IMR-90 (cell line): ENCODE results near the gene CECR2. TPM values are rescaled to one million over a fixed set of nuclear protein-coding genes. Genes with fewer than 3 reads are reported as not detected.

ENCODE experiments used
- ATAC-seq: fragments of 200-7000 bp; cut with Tn5 transposase; 2 replicates; pipeline ENCODE4 v1.9.1; 2020; ENCODE audit warnings: low read depth, mild to moderate bottlenecking, moderate library complexity
- BruUV-seq: library from RNA; stranded (reverse); fragments of 400-500 nt; replicated peaks from 2 replicates; lab custom pipeline; 2021; lab: Mats Ljungman, UMichigan
- CTCF ChIA-PET: fragments of 300-600 bp; formaldehyde crosslinking; extraction: SDS; loops from one replicate; lab custom pipeline; 2021; ENCODE audit warnings: antibody characterized with exemption; lab: Yijun Ruan, JAX
- POLR2A ChIA-PET: fragments of 300-600 bp; sonication (Branson Sonifier 250); formaldehyde crosslinking; loops from one replicate; lab custom pipeline; 2022; ENCODE audit warnings: antibody characterized with exemption; ENCODE audit not compliant: unreplicated experiment; lab: Charles Lee
- DNase-seq: peaks from one replicate; pipeline ENCODE4 v3.0.0; 2013
- H2AFZ ChIP-seq: replicated peaks from 2 replicates; pipeline ENCODE3; 2013; ENCODE audit warnings: low read length, mild to moderate bottlenecking; ENCODE audit not compliant: poor library complexity
- H2AK5ac ChIP-seq: 2 replicates; pipeline ENCODE4 v1.6.1; 2013; ENCODE audit warnings: low read depth, low read length, inconsistent platforms
- H2AK9ac ChIP-seq: replicated peaks from 2 replicates; pipeline ENCODE3; 2013; ENCODE audit warnings: mild to moderate bottlenecking, low read depth, low read length, moderate library complexity; ENCODE audit not compliant: poor library complexity
- H2BK120ac ChIP-seq: 2 replicates; pipeline ENCODE4 v1.6.1; 2013; ENCODE audit warnings: low read depth, low read length, inconsistent platforms
- H2BK15ac ChIP-seq: 3 replicates; pipeline ENCODE4 v1.6.1; 2013; ENCODE audit warnings: low read depth, low read length, inconsistent platforms
- H2BK20ac ChIP-seq: 2 replicates; pipeline ENCODE4 v1.6.1; 2013; ENCODE audit warnings: low read depth, mild to moderate bottlenecking, inconsistent platforms, low read length, moderate library complexity
- H2BK5ac ChIP-seq: 2 replicates; pipeline ENCODE4 v1.6.1; 2013; ENCODE audit warnings: mild to moderate bottlenecking, low read depth, low read length, inconsistent platforms; ENCODE audit not compliant: poor library complexity, severe bottlenecking
- H3K14ac ChIP-seq: replicated peaks from 2 replicates; pipeline ENCODE4 v1.6.1; 2013; ENCODE audit warnings: low read depth, low read length, inconsistent platforms
- H3K18ac ChIP-seq: 2 replicates; pipeline ENCODE4 v1.6.1; 2013; ENCODE audit warnings: low read depth, low read length, control low read depth
- H3K23ac ChIP-seq: 2 replicates; pipeline ENCODE4 v1.6.1; 2013; ENCODE audit warnings: low read depth, low read length, inconsistent platforms
- H3K27ac ChIP-seq: 2 replicates; pipeline ENCODE4 v1.5.1; 2013; ENCODE audit warnings: mild to moderate bottlenecking, control low read depth, low read length; ENCODE audit not compliant: insufficient read depth
- H3K27me3 ChIP-seq: 2 replicates; pipeline ENCODE4 v1.6.1; 2013; ENCODE audit warnings: low read length; ENCODE audit not compliant: control insufficient read depth, insufficient read depth
- H3K36me3 ChIP-seq: 2 replicates; pipeline ENCODE4 v1.6.1; 2013; ENCODE audit warnings: low read length, mixed read lengths; ENCODE audit not compliant: control insufficient read depth, insufficient read depth
- H3K4ac ChIP-seq: 2 replicates; pipeline ENCODE4 v1.6.1; 2013; ENCODE audit warnings: low read depth, low read length, inconsistent platforms
- H3K4me1 ChIP-seq: 2 replicates; pipeline ENCODE4 v1.6.1; 2013; ENCODE audit warnings: low read length, mixed read lengths; ENCODE audit not compliant: control insufficient read depth, insufficient read depth
- H3K4me2 ChIP-seq: 2 replicates; pipeline ENCODE4 v1.6.1; 2013; ENCODE audit warnings: low read depth, mild to moderate bottlenecking, control low read depth, low read length, moderate library complexity
- H3K4me3 ChIP-seq: 2 replicates; pipeline ENCODE4 v1.5.1; 2013; ENCODE audit warnings: low read depth, mild to moderate bottlenecking, control low read depth, low read length, moderate library complexity; ENCODE audit not compliant: insufficient read depth
- H3K56ac ChIP-seq: 2 replicates; pipeline ENCODE4 v1.6.1; 2013; ENCODE audit warnings: low read length, inconsistent platforms; ENCODE audit not compliant: insufficient read depth; ENCODE audit errors: extremely low read depth
- H3K79me1 ChIP-seq, 2 experiments: 2 replicates each; pipeline ENCODE4 v1.6.1; 2013; ENCODE audit warnings: low read length in 2 of 2, inconsistent platforms in 1 of 2, low read depth in 1 of 2
- H3K9ac ChIP-seq: 2 replicates; pipeline ENCODE4 v1.6.1; 2013; ENCODE audit warnings: low read depth, low read length, control low read depth
- H3K9me1 ChIP-seq: 2 replicates; pipeline ENCODE4 v1.6.1; 2013; ENCODE audit warnings: low read length, inconsistent platforms; ENCODE audit not compliant: insufficient read depth
- H3K9me3 ChIP-seq: 2 replicates; pipeline ENCODE4 v1.6.1; 2013; ENCODE audit warnings: low read length; ENCODE audit not compliant: control insufficient read depth, insufficient read depth
- H4K20me1 ChIP-seq: 2 replicates; pipeline ENCODE4 v1.6.1; 2013; ENCODE audit warnings: low read length, inconsistent platforms; ENCODE audit not compliant: insufficient read depth
- H4K5ac ChIP-seq: 2 replicates; pipeline ENCODE4 v1.6.1; 2013; ENCODE audit warnings: mild to moderate bottlenecking, low read depth, low read length, control low read depth
- H4K8ac ChIP-seq, 2 experiments: 2 replicates each; pipeline ENCODE4 v1.6.1; 2013; ENCODE audit warnings: low read depth in 2 of 2, low read length in 2 of 2, control low read depth in 1 of 2, inconsistent platforms in 1 of 2
- H4K91ac ChIP-seq: 2 replicates; pipeline ENCODE4 v1.6.1; 2013; ENCODE audit warnings: low read depth, low read length, inconsistent platforms; ENCODE audit not compliant: insufficient read depth
- CTCF ChIP-seq: conservative IDR thresholded peaks from 2 replicates; pipeline ENCODE4 v1.5.1; 2012; ENCODE audit warnings: mild to moderate bottlenecking, low read depth, low read length, improper control_type of control experiment
- MAZ ChIP-seq: IDR thresholded peaks from 2 replicates; pipeline ENCODE4 v1.6.1; 2012; ENCODE audit warnings: low read depth, mild to moderate bottlenecking, low read length, improper control_type of control experiment, moderate library complexity, borderline replicate concordance
- RAD21 ChIP-seq: IDR thresholded peaks from 2 replicates; pipeline ENCODE4 v1.6.1; 2012; ENCODE audit warnings: low read length, improper control_type of control experiment
- SMC3 ChIP-seq: fragments of 150-350 bp; IDR thresholded peaks from 2 replicates; pipeline ENCODE4 v1.6.1; 2016; ENCODE audit warnings: low read depth, mild to moderate bottlenecking, antibody characterized with exemption, low read length, moderate library complexity
- WGBS, 2 experiments: methylation state at CpG; one replicate each; pipeline versions ENCODE4 v1.1.5 to v1.1.7; 2013; ENCODE audit warnings: missing lambda C conversion rate in 2 of 2; ENCODE audit not compliant: insufficient read length in 1 of 2; ENCODE audit errors: extremely low coverage in 2 of 2; 5-methylcytosine and 5-hydroxymethylcytosine counted together
- dilution Hi-C: fragments of 300-500 bp; cut with HindIII; formaldehyde crosslinking; loops from one replicate; pipeline ENCODE4 v1.14.3; 2018; ENCODE audit warnings: low sequenced_read_pairs; ENCODE audit not compliant: unreplicated experiment
- in situ Hi-C: fragments of 300-500 bp; cut with MboI; formaldehyde crosslinking; loops from 3 replicates; pipeline ENCODE4 v1.14.3; 2019; ENCODE audit warnings: low sequenced_read_pairs, inconsistent platforms, mixed read lengths
- intact Hi-C: fragments of 100-400 bp; cut with micrococcal nuclease; formaldehyde crosslinking; loops from 2 replicates; pipeline ENCODE4 v1.10.0; 2022
- polyA plus RNA-seq, 3 experiments: library from polyadenylated mRNA; depleted of rRNA; stranded (reverse); fragments of >200 nt; gene quantifications; 2 replicates each; pipeline ENCODE4 v1.2.3, GENCODE V29; 2012; ENCODE audit warnings: low replicate concordance in 1 of 3
- total RNA-seq: library from RNA; depleted of rRNA; stranded (reverse); fragments of >200 nt; gene quantifications from 2 replicates; pipeline ENCODE4 v1.2.3, GENCODE V29; 2012

The CECR2 gene
- total and polyA plus RNA-seq, 2 of the 4 experiments (the other 2 are of a cell fraction) = under 0.01 TPM; not detected in 1

GRCh38 chr22:17501679-17502285, 132.5 kb downstream of the CECR2 start:
- WGBS, 2 experiments = no CpG with 5 or more reads among the region's 12 CpGs
- H3K4me2 ChIP-seq = no peak overlapping the region
- H2AFZ ChIP-seq = no peak overlapping the region
- H3K4me3 ChIP-seq = no peak overlapping the region
- H3K9me1 ChIP-seq = no peaks in the 10 kb centered on the region
- BruUV-seq = no TSS peak
- no peak overlapping the region for H2BK20ac ChIP-seq
- H2BK15ac ChIP-seq = no peak overlapping the region
- no peak overlapping the region for H3K18ac ChIP-seq
- H4K8ac ChIP-seq = no peak overlapping the region
- intact Hi-C loops = loop anchor here (1.0 to 10.0 kb wide), 4 partner anchors 63 to 585 kb away; partner anchors contain the start of gene SLC25A18
- H4K91ac ChIP-seq = no peak overlapping the region
- no peak overlapping the region for H3K4ac ChIP-seq
- no peak overlapping the region for H2AK9ac ChIP-seq
- ChIA-PET POLR2A (no interaction called here), CTCF (interaction anchor here (0.5 to 1.7 kb wide), 14 partner anchors 8 to 443 kb away, joined by 3 to 18 read pairs (median 3); no protein-coding TSS in a partner anchor)
- no peak overlapping the region for H3K23ac ChIP-seq
- H3K27me3 ChIP-seq = no peaks in the 10 kb centered on the region; the same call in none of the 2 replicates
- no peak overlapping the region for H2AK5ac ChIP-seq
- no peak overlapping the region for H2BK120ac ChIP-seq
- peak; percentile 93 for ATAC-seq
- H3K9ac ChIP-seq = no peak overlapping the region
- peak; percentile 66 for DNase-seq
- H4K5ac ChIP-seq = no peak overlapping the region
- dilution Hi-C loops = no loop called here
- no peak overlapping the region for H3K27ac ChIP-seq
- TF ChIP-seq CTCF (peak; percentile 75), MAZ (no peak), RAD21 (peak; percentile 83), SMC3 (peak; percentile 75)
- no peaks in the 10 kb centered on the region for H3K9me3 ChIP-seq
- H2BK5ac ChIP-seq = no peak overlapping the region
- H3K79me1 ChIP-seq = no peaks in the 10 kb centered on the region
- no peak overlapping the region for H3K14ac ChIP-seq
- H3K36me3 ChIP-seq = no peaks in the 10 kb centered on the region
- no peaks in the 10 kb centered on the region for H4K20me1 ChIP-seq
- no peak overlapping the region for H3K56ac ChIP-seq
- H3K4me1 ChIP-seq = no peaks in the 10 kb centered on the region
- in situ Hi-C loops = loop anchor here (5.0 kb wide), 1 partner anchor 424 kb away; no protein-coding TSS in a partner anchor
